Colonic mucosa (tissue), 4 donors: ENCODE data around the gene TNS3. TPM values are rescaled to one million over a fixed set of nuclear protein-coding genes. Genes with fewer than 3 reads are reported as not detected.

Experiments
- DNase-seq: peaks from one replicate; pipeline ENCODE4 v3.0.0-alpha.2; 2020
- H3K27ac ChIP-seq: fragments of 200-600 bp; one replicate; pipeline ENCODE4 v1.8.0; 2021
- H3K27me3 ChIP-seq: fragments of 200-600 bp; one replicate; pipeline ENCODE4 v1.8.0; 2021
- H3K36me3 ChIP-seq: fragments of 200-600 bp; one replicate; pipeline ENCODE4 v1.8.0; 2021
- H3K4me1 ChIP-seq: fragments of 200-600 bp; one replicate; pipeline ENCODE4 v1.8.0; 2021; ENCODE audit warnings: mild to moderate bottlenecking
- H3K4me3 ChIP-seq: fragments of 200-600 bp; one replicate; pipeline ENCODE4 v1.8.0; 2021
- H3K9ac ChIP-seq, 2 donors: one replicate each; pipeline ENCODE4 v1.7.0; 2013; ENCODE audit warnings: control low read depth in 2 of 2, low read depth in 2 of 2, low read length in 2 of 2
- H3K9me3 ChIP-seq: fragments of 200-600 bp; one replicate; pipeline ENCODE4 v1.8.0; 2021
- intact Hi-C: fragments of 100-400 bp; cut with DNase I; formaldehyde crosslinking; loops from one replicate; pipeline ENCODE4 v1.14.1; 2022
- total RNA-seq, 2 donors: library from RNA; stranded (reverse); fragmentation: NEBNext Ultra II Directional in 1 of 2; extraction: Animal tissue kit (Norgen Biotek cat#: 25700) in 1 of 2; gene quantifications; one replicate each; pipeline ENCODE4 v1.2.1, GENCODE V29; 2021
- TF ChIP-seq, protein P1 (sequence below): fragments of 200-600 bp; IDR thresholded peaks from one replicate; pipeline ENCODE4 v1.8.0; 2022; ENCODE audit warnings: antibody characterized with exemption, mild to moderate bottlenecking
- donor health status: healthy.
- donor health status: DM: no; HTN: no; CAD: no.
- donor health status: DM: no; HTN: no; CAD: no.

TNS3 gene
- total RNA-seq, 2 donors from 2014 or later = 41.1 to 58.2 TPM

DNA sequence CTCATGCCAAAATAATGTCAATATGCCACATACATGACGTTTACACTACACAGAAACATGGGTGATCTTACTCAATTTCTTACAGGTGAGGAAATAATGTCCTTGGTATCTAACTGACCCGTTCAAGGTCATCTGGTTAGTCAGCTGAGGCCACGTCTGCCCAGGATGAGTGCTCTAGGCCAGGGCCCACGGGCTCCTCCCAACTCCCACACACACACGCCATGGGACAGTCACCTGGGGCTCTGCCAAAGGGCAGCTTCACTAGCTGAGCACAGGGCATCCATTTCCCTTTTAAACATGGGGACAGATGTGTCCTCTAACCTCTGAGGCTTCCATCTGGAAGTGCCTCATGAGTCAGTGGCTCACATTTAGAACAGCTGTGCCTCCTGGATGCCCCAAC, 123.9 kb downstream of the TNS3 start:
- no peaks in the 10 kb centered on the region for H3K36me3 ChIP-seq
- no peak overlapping the region for H3K9ac ChIP-seq
- H3K4me1 ChIP-seq = peaks cover 20% of the 10 kb centered on the region
- intact Hi-C loops = no loop called here
- H3K27me3 ChIP-seq = no peaks in the 10 kb centered on the region
- no peak overlapping the region for H3K4me3 ChIP-seq
- TF ChIP-seq, protein P1, sequence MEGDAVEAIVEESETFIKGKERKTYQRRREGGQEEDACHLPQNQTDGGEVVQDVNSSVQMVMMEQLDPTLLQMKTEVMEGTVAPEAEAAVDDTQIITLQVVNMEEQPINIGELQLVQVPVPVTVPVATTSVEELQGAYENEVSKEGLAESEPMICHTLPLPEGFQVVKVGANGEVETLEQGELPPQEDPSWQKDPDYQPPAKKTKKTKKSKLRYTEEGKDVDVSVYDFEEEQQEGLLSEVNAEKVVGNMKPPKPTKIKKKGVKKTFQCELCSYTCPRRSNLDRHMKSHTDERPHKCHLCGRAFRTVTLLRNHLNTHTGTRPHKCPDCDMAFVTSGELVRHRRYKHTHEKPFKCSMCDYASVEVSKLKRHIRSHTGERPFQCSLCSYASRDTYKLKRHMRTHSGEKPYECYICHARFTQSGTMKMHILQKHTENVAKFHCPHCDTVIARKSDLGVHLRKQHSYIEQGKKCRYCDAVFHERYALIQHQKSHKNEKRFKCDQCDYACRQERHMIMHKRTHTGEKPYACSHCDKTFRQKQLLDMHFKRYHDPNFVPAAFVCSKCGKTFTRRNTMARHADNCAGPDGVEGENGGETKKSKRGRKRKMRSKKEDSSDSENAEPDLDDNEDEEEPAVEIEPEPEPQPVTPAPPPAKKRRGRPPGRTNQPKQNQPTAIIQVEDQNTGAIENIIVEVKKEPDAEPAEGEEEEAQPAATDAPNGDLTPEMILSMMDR = no peak
- no peak overlapping the region for H3K27ac ChIP-seq
- no peak for DNase-seq
- no peaks in the 10 kb centered on the region for H3K9me3 ChIP-seq

DNA sequence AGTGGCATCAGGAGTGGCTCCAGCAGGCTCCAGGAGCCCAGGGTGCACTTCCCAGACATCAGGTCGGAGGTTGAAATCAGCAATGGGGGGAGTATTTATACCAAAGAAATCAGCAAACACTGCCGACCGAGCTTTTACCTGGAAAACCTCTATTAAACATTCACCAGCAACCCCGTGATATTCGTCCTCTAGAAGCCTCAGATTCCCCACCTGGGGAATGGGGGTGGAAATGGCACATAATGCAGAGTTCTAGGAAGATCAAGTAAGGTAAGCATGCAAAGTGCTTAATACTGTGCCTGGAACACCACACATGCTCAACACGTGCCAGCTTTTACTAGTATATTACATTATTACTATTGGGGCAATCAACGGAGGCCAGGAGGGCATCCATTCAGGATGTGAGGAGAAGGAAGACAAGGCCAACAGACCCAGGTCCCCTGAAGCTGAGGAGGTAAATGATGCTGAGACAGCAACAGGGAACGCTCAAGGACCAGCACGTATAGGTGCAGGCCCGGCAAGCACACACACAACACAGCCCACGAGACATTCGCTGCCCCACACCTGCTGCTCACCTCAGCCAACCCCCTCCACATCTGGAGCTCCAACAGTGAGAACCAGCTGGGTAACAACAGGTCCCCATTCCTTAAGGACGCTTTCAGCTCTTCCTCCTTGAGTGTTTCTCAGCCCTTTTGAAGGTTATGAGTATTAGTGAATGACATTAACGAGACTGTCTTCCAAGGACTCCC, 125.5 kb downstream of the TNS3 start:
- Histone ChIP-seq H3K4me3 (no peak overlapping the region), H3K27me3 (no peaks in the 10 kb centered on the region), H3K4me1 (peaks cover 29% of the 10 kb centered on the region), H3K9me3 (no peaks in the 10 kb centered on the region), H3K27ac (no peak overlapping the region), H3K36me3 (no peaks in the 10 kb centered on the region), H3K9ac (no peak overlapping the region)
- intact Hi-C loops = no loop called here
- no peak for DNase-seq
- TF ChIP-seq, protein P1 = no peak

DNA sequence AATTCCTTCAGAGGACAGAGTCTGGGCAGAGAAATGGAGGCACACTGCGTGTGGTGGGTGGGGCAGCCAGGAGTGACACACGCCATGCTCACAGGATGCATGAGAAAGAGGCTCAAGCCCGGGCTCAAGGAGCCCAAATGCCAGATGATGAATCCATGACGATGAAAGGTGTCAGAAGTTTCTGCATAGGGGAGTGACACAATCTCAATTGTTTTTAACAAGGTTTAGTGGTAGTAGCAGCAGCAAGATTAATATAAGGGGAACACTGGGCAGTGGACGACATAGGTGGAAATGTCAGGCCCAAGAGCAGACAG, 126.1 kb downstream of the TNS3 start:
- no peak for DNase-seq
- no peaks in the 10 kb centered on the region for H3K36me3 ChIP-seq
- no peak overlapping the region for H3K4me3 ChIP-seq
- H3K4me1 ChIP-seq = peaks cover 24% of the 10 kb centered on the region
- TF ChIP-seq, protein P1 = no peak
- intact Hi-C loops = no loop called here
- H3K27ac ChIP-seq = no peak overlapping the region
- no peaks in the 10 kb centered on the region for H3K27me3 ChIP-seq
- no peaks in the 10 kb centered on the region for H3K9me3 ChIP-seq
- no peak overlapping the region for H3K9ac ChIP-seq

DNA sequence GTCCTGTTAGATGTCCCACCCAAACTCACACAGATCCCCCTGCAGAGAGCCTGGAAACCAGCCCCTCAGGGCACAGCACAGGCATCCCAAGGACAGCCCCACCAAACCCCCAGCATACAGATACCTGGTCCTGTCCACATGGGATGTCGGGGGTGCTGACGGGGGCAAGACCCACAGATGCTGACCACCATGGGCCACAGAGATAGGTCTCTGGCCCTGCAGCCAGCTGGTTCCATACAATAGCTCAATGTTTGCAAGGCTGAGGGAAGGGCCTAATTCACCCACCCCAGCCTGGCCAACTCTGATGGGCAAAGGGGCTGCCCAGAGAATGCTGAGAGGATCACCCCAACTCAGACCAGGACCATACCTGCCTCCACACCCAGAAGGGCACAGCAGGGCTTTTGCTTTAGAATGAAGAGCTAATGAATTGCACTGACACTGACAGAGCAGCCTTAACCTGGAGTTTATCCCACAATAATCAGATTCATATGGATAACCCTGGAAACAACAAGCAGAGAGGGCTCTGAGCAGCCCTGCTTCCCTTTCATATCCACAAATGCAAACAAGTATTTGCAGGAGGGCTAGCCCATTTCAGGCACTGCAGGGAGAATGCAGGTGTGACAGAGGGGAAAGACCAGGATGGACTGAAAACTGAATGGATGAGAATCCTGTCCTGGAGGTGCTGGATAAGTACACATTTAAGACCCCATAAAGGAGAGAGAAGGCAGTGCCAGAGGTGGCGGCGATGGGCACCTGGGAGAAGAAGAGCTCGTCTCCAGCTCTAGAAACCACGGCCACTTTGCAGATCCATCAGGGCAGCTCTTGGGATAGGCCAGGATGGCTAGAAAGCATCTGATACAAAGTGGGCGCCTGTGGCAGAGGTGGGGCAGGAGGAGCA, 126.7 kb downstream of the TNS3 start:
- no peaks in the 10 kb centered on the region for H3K9me3 ChIP-seq
- intact Hi-C loops = no loop called here
- H3K27me3 ChIP-seq = no peaks in the 10 kb centered on the region
- no peaks in the 10 kb centered on the region for H3K36me3 ChIP-seq
- no peak overlapping the region for H3K4me3 ChIP-seq
- H3K27ac ChIP-seq = no peak overlapping the region
- H3K9ac ChIP-seq = peak overlapping the region in 1 of 2 donors; percentile 37
- no peak for DNase-seq
- TF ChIP-seq, protein P1 = no peak
- peaks cover 19% of the 10 kb centered on the region for H3K4me1 ChIP-seq

DNA sequence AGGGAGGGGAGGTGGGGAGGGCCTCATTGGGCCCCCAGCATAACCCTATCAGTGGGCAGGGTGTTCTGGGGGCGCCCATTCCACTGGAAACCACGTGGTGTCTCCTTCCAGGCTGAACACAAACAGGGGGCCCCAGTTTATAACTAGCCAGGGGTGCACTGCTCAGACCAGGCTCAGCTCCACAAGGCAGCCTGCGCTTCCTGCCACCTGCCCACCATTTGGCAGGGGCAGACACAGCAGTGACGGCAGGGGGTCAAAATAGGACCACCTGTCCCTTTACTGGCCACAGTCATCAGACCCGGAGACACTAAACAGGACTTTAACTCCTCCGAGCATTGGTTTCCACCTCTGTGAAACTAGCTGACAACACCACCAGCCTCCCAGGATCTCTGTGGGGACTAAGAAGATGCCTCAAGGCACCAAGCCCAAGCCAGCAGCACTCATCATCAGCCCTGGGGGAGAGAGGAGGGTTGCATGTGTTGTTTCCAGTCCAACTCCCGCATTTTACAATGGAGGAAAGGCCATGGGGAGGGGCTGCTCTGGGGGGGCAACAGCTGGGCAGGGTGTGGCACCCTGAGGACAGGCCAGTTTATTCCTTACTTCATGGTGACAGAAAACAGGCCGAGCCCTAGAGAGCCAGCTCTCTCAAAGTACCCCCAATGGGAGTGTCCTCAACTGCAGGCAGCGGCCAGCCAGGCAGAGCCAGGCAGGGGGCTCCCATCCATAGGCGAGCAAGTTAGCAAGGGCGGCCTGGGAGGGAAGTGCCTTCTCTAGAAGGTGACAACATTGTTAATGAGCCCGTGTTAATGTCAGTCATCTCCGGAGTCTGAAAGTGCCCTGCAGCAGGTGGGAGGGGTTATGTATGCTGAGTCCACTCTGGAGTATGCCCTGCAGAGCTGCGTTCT, 127.6 kb downstream of the TNS3 start:
- Histone ChIP-seq H3K27me3 (no peaks in the 10 kb centered on the region), H3K27ac (peak overlapping the region; percentile 39), H3K36me3 (no peaks in the 10 kb centered on the region), H3K4me1 (peaks cover 19% of the 10 kb centered on the region), H3K9ac (peak overlapping the region in 1 of 2 donors; percentile 70), H3K4me3 (no peak overlapping the region), H3K9me3 (no peaks in the 10 kb centered on the region)
- no peak for DNase-seq
- intact Hi-C loops = no loop called here
- TF ChIP-seq, protein P1 = no peak
